Liver (tissue), 9 donors: ENCODE data around the gene RPTOR. TPM values are rescaled to one million over a fixed set of nuclear protein-coding genes. Genes with fewer than 3 reads are reported as not detected.

Experiments
- DNase-seq: peaks from one replicate; pipeline ENCODE4 v3.0.0-alpha.2; 2017; ENCODE audit warnings: low spot score
- H3K27ac ChIP-seq, 2 donors: one replicate each; pipeline ENCODE4 v1.7.0; 2013; ENCODE audit warnings: inconsistent platforms in 2 of 2, low read length in 2 of 2, control low read depth in 1 of 2, low read depth in 1 of 2, mild to moderate bottlenecking in 1 of 2
- H3K27me3 ChIP-seq, 4 donors: one replicate each; pipeline versions ENCODE4 v1.6.1 to v1.7.0; 2013; ENCODE audit warnings: low read length in 3 of 4, inconsistent platforms in 1 of 4, mild to moderate bottlenecking in 1 of 4, moderate library complexity in 1 of 4; ENCODE audit not compliant: control insufficient read depth in 4 of 4, insufficient read depth in 4 of 4
- H3K36me3 ChIP-seq, 4 donors: one replicate each; pipeline versions ENCODE4 v1.6.1 to v1.7.0; 2013; ENCODE audit warnings: low read length in 3 of 4, mild to moderate bottlenecking in 3 of 4, low read depth in 1 of 4, moderate library complexity in 1 of 4; ENCODE audit not compliant: control insufficient read depth in 4 of 4, insufficient read depth in 3 of 4
- H3K4me1 ChIP-seq, 4 donors: one replicate each; pipeline versions ENCODE4 v1.6.1 to v1.7.0; 2013; ENCODE audit warnings: low read length in 3 of 4, mild to moderate bottlenecking in 3 of 4, moderate library complexity in 1 of 4; ENCODE audit not compliant: control insufficient read depth in 4 of 4, insufficient read depth in 4 of 4
- H3K4me3 ChIP-seq, 3 donors: one replicate each; pipeline versions ENCODE4 v1.6.1 to v1.7.0; 2013; ENCODE audit warnings: low read length in 3 of 3, control low read depth in 1 of 3, low read depth in 1 of 3, mild to moderate bottlenecking in 1 of 3
- H3K9ac ChIP-seq, 2 donors: one replicate each; pipeline ENCODE4 v1.7.0; 2013; ENCODE audit warnings: low read length in 2 of 2, mild to moderate bottlenecking in 2 of 2, moderate library complexity in 2 of 2, control low read depth in 1 of 2, low read depth in 1 of 2
- H3K9me3 ChIP-seq, 4 donors: one replicate each; pipeline versions ENCODE4 v1.6.1 to v1.7.0; 2013; ENCODE audit warnings: low read length in 3 of 4; ENCODE audit not compliant: control insufficient read depth in 4 of 4
- ATF3 ChIP-seq: IDR thresholded peaks from 2 replicates; pipeline ENCODE4 v1.6.1; 2016; ENCODE audit warnings: antibody characterized with exemption
- CTCF ChIP-seq: fragments of 150-350 bp; IDR thresholded peaks from 2 replicates; pipeline ENCODE4 v1.5.1; 2017; ENCODE audit warnings: improper control_type of control experiment, low read depth, low read length; ENCODE audit not compliant: missing input control
- EGR1 ChIP-seq, 2 donors: IDR thresholded peaks; 2 replicates each; pipeline ENCODE4 v1.6.1; 2016 to 2018; ENCODE audit warnings: antibody characterized with exemption in 2 of 2, low read depth in 2 of 2
- FOXA1 ChIP-seq: IDR thresholded peaks from 2 replicates; pipeline ENCODE4 v1.6.1; 2016; ENCODE audit warnings: antibody characterized with exemption
- FOXA2 ChIP-seq: IDR thresholded peaks from 2 replicates; pipeline ENCODE4 v1.6.1; 2016; ENCODE audit warnings: antibody characterized with exemption
- GABPA ChIP-seq, 2 donors: IDR thresholded peaks in 1 of 2; conservative IDR thresholded peaks in 1 of 2; 2 replicates each; pipeline ENCODE4 v1.6.1; 2016; ENCODE audit warnings: antibody characterized with exemption in 2 of 2, mild to moderate bottlenecking in 1 of 2, moderate library complexity in 1 of 2
- HNF4A ChIP-seq, 2 donors: conservative IDR thresholded peaks; 2 replicates each; pipeline ENCODE4 v1.6.1; 2016; ENCODE audit warnings: antibody characterized with exemption in 2 of 2, mild to moderate bottlenecking in 2 of 2
- MAX ChIP-seq: IDR thresholded peaks from 2 replicates; pipeline ENCODE4 v1.6.1; 2016; ENCODE audit warnings: antibody characterized with exemption
- NR2F2 ChIP-seq: IDR thresholded peaks from 2 replicates; pipeline ENCODE4 v1.6.1; 2016; ENCODE audit warnings: antibody characterized with exemption
- RAD21 ChIP-seq, 2 donors: IDR thresholded peaks; 2 replicates each; pipeline ENCODE4 v1.6.1; 2016; ENCODE audit warnings: antibody characterized with exemption in 2 of 2, mild to moderate bottlenecking in 2 of 2
- REST ChIP-seq: IDR thresholded peaks from 2 replicates; pipeline ENCODE4 v1.6.1; 2016; ENCODE audit warnings: antibody characterized with exemption, mild to moderate bottlenecking
- SP1 ChIP-seq: IDR thresholded peaks from 2 replicates; pipeline ENCODE4 v1.6.1; 2018; ENCODE audit warnings: antibody characterized with exemption, mild to moderate bottlenecking
- YY1 ChIP-seq: IDR thresholded peaks from 2 replicates; pipeline ENCODE4 v1.6.1; 2016; ENCODE audit warnings: antibody characterized with exemption, mild to moderate bottlenecking
- ZBTB33 ChIP-seq: IDR thresholded peaks from 2 replicates; pipeline ENCODE4 v1.6.1; 2016; ENCODE audit warnings: antibody characterized with exemption
- WGBS: extraction: QIAGEN DNeasy Blood & Tissue Kit; methylation state at CpG from one replicate; pipeline ENCODE4 v1.1.7; 2013; 5-methylcytosine and 5-hydroxymethylcytosine counted together
- polyA plus RNA-seq, 2 donors: library from polyadenylated mRNA; stranded (reverse) in 1 of 2; unstranded in 1 of 2; fragments of 200-250 nt in 1 of 2; fragments of >200 nt in 1 of 2; fragmentation: Nextera tagmentation in 1 of 2; extraction: Ambion mirVana in 1 of 2; gene quantifications; one replicate each; pipeline versions ENCODE4 v1.2.1 to v1.2.3, GENCODE V29; 2013 to 2015
- total RNA-seq, 2 donors: library from RNA; depleted of rRNA; stranded (reverse); fragments of >200 nt; gene quantifications; one replicate each; pipeline ENCODE4 v1.2.3, GENCODE V29; 2014
- donor health status: healthy.
- donor health status: healthy.
- donor health status: healthy.
- donor health status: healthy.
- donor health status: healthy.

The RPTOR gene
- total and polyA plus RNA-seq, 4 donors, result 4.8 to 25.4 (median 11.6) TPM

- DNase-seq, result no peak
- H3K27me3 ChIP-seq, result no peaks in the 10 kb centered on the region
- H3K36me3 ChIP-seq, result peaks cover 0 to 14% (median 0%) of the 10 kb centered on the region in 4 donors
- WGBS, result 94% methylated on average over 8 of the region's 8 CpGs
- no peak overlapping the region for H3K27ac ChIP-seq
- H3K9me3 ChIP-seq, result no peaks in the 10 kb centered on the region
- H3K9ac ChIP-seq, result no peak overlapping the region
- H3K4me1 ChIP-seq, result no peaks in the 10 kb centered on the region
- H3K4me3 ChIP-seq, result no peak overlapping the region
- no peak for TF ChIP-seq MAX
- no peak for TF ChIP-seq ZBTB33
- no peak for TF ChIP-seq RAD21 (IDR thresholded peaks at IDR 0.05)
- no peak for TF ChIP-seq FOXA2
- no peak for TF ChIP-seq EGR1 (IDR thresholded peaks at IDR 0.05; ENCODE audit: low read depth in 2 of 2)
- no peak for TF ChIP-seq HNF4A (conservative IDR thresholded peaks at IDR 0.05)
- no peak for TF ChIP-seq GABPA (IDR thresholded peaks at IDR 0.05 in 1 of 2, conservative IDR thresholded peaks at IDR 0.05 in 1 of 2)
- TF ChIP-seq SP1, result no peak
- no peak for TF ChIP-seq REST
- TF ChIP-seq NR2F2, result no peak
- TF ChIP-seq FOXA1, result no peak
- no peak for TF ChIP-seq CTCF
- TF ChIP-seq YY1, result no peak
Observed at GRCh38 chr17:80772906-80773242, 228.2 kb downstream of the RPTOR start.

- H3K9ac ChIP-seq, result no peak overlapping the region
- no peaks in the 10 kb centered on the region for H3K27me3 ChIP-seq
- no peaks in the 10 kb centered on the region for H3K9me3 ChIP-seq
- DNase-seq, result no peak
- no peak overlapping the region for H3K27ac ChIP-seq
- peaks cover 0 to 14% (median 0%) of the 10 kb centered on the region in 4 donors for H3K36me3 ChIP-seq
- no peaks in the 10 kb centered on the region for H3K4me1 ChIP-seq
- H3K4me3 ChIP-seq, result no peak overlapping the region
- 87% methylated on average over 19 of the region's 19 CpGs for WGBS
- TF ChIP-seq FOXA1 (no peak), REST (no peak), ZBTB33 (no peak), CTCF (no peak), ATF3 (no peak), EGR1 (IDR thresholded peaks at IDR 0.05; ENCODE audit: low read depth in 2 of 2) (no peak), RAD21 (IDR thresholded peaks at IDR 0.05) (no peak)
Observed at GRCh38 chr17:80773243-80773991, 228.8 kb downstream of the RPTOR start.
